ENCODE results near the gene KRTAP5-8.

DNA sequence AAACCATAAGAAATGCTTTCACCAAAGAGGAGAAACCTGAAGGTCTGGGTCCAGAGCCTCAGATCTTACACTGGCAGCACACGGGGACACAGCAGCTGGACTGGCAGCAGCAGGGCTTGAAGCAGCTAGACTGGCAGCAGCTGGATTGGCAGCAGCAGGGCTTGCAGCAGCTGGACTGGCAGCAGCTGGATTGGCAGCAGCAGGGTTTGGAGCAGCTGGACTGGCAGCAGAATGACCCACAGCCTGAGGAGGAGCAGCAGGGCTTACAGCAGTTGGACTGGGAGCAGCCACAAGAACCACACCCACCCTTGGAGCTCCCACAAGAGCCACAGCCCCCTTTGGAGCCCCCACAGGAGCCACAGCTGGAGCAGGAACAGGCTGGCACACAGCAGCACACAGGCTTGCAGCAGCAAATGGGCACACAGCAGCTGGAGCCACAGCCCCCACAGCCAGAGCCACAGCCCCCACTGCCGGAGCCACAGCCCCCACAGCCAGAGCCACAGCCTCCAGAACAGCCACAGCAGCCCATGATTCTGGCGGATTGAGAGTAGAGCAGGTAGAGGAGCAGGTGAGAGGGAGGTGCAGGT, 44.6 kb downstream of the KRTAP5-8 start, which contains the start of gene KRTAP5-11:
- TF ChIP-seq, protein P1, sequence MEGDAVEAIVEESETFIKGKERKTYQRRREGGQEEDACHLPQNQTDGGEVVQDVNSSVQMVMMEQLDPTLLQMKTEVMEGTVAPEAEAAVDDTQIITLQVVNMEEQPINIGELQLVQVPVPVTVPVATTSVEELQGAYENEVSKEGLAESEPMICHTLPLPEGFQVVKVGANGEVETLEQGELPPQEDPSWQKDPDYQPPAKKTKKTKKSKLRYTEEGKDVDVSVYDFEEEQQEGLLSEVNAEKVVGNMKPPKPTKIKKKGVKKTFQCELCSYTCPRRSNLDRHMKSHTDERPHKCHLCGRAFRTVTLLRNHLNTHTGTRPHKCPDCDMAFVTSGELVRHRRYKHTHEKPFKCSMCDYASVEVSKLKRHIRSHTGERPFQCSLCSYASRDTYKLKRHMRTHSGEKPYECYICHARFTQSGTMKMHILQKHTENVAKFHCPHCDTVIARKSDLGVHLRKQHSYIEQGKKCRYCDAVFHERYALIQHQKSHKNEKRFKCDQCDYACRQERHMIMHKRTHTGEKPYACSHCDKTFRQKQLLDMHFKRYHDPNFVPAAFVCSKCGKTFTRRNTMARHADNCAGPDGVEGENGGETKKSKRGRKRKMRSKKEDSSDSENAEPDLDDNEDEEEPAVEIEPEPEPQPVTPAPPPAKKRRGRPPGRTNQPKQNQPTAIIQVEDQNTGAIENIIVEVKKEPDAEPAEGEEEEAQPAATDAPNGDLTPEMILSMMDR (conservative IDR thresholded peaks at IDR 0.05), result no peak
- TF ChIP-seq EZH2 (IDR thresholded peaks at IDR 0.05; ENCODE audit: low read depth), result no peak

All from PC-9 (cell line).